HG02610 (cell line): ENCODE measurements around the gene EPS8L2.

ENCODE experiments used
- ATAC-seq: cut with Tn5 transposase; IDR thresholded peaks from one replicate; pipeline ENCODE4 v1.9.1; 2021; ENCODE audit warnings: mild to moderate bottlenecking, moderate library complexity; ENCODE audit not compliant: unreplicated experiment

EPS8L2 gene

DNA sequence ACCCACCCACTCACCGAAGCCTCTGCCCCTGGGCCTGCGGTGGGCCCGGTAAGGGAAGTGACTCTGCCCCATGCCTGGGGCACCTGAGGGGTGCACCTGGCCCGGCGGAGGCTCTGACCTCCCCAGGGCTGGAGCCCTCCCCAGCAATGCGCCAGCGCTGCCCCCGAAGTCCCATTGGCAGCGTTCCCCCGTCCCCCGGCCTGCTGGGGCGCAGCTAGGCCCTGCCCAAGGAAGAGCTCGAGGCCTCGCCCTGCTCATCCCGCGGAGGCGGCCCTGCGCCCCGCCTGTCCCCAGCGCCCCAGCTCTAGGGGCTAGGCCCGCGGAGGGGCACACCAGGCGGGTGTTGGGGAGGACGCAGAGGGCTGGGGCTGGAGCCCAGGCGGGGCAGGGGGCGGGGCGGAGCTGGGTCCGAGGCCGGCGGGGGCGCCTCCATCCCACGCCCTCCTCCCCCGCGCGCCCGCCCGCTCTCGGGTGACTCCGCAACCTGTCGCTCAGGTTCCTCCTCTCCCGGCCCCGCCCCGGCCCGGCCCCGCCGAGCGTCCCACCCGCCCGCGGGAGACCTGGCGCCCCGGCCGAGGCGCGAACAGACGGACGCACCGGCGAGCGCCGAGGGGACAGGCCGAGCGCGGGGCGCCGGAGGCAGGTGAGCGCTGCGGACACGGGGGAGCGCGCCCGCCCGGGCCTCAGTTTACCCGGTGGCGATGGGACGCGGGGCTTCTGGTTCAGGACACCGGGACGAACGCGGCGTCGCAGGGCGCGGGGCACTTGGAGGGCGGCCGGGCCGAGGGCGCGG, at the start of gene EPS8L2:
Gene EPS8L2, plus strand, starts transcription at position 586 of the 793 bp plus-strand sequence. CDS start 3,177 bp downstream, outside the sequence.
- ATAC-seq = no peak

DNA sequence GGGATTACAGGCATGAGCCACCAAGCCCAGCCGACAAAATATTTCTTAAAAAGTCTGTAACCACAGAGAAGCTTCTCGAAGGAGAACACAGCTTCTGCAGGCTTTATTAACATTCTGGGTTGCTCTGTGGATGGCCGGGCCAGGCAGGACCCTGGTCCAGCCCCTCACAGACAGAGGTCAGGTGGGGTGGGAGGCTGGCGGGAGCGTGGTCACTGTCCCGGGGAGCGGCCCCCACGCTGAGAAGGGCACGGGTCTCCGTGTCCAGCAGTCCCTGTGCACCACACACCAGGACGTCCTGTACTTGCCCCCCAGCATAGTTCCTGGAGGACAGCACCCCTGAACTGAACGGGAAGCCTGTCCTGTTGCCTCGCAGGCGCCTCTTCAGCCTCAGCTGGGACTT, 49.6 kb upstream of the EPS8L2 start:
- ATAC-seq = no peak

DNA sequence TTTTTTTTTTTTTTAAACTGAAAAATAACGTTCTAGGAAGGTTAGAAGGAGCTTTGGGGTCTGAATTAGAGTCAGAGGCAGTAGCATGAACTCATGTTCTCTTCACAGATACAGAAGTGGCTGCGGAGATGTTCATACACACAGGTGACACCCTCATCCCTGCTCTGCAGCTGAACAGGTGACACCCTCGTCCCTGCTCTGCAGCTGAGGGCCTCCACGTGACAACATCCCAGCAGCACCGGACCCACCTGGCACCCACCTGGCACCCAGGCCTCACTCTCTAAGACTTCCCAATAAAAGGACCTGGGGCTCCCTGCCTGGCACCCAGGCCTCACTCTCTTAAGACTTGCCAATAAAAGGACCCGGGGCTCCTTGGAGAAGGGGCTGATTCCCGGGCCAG, 49.2 kb upstream of the EPS8L2 start:
- no peak for ATAC-seq

DNA sequence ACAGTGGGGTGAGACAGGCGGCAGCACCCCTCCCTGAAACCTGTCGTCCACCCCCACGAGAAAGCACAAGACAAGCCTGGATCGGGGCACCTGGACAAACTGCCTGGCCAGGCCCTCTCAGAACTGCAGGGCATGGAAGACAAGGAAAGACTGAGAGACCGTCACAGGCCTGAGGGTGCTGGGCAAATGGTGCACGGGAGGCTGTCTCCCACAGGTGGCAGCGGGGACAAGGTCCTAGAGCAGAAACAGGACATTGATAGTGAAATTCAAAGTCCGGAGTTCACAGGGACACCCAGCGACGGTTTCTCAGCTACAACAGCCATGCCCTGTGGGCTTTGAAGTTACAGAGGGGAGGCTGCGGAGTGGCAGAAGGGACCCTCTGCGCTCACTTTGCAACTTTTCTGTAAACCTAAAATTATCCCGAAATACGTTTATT, 48.3 kb upstream of the EPS8L2 start:
- ATAC-seq = no peak

DNA sequence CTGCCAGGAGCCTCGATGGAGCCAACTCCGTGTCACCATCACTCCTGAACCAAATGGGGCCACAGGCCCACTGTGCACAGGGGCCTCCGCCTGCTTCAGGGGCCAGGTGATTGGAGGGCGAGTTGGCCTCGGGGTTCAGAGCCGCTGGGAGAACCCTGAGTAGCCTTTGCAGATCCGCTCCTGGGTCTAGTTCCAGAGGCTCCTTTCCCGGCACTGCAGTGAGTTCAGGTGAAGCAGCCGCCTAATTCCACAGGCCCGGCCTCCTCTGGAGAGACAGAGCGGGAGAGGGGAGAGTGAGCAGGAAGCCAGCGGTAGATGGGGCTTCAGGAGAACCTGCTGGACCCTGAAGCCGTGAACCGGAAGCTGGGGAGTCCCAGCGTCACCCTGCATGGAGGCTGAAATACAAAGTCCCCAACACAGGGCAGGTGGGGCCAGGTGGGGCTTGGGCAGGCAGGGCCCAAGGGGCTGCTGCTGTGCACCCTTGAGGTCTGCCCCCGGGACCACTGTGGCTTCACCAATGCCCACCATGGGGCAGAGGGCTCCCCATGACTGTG, 46.4 kb upstream of the EPS8L2 start:
- ATAC-seq = no peak

DNA sequence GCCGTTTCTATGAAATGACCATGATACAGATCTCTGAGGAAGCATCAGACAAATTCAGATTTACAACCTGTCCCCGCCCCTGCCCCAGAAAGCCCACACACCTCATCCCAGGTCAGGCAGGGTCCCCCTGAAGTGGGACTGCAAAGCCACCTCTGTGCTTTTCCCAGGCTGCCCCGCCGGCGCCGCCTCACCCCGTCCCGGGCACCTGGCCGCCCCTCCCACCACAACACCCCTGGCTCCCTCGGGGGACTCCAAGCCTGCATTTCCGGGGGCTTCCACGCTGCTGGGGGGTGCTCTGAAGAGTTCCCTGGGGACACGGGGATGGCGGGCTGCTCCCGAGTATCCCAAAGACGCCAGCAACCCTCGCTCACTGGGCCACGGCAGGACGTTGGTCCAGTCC, 45.8 kb upstream of the EPS8L2 start:
- no peak for ATAC-seq

DNA sequence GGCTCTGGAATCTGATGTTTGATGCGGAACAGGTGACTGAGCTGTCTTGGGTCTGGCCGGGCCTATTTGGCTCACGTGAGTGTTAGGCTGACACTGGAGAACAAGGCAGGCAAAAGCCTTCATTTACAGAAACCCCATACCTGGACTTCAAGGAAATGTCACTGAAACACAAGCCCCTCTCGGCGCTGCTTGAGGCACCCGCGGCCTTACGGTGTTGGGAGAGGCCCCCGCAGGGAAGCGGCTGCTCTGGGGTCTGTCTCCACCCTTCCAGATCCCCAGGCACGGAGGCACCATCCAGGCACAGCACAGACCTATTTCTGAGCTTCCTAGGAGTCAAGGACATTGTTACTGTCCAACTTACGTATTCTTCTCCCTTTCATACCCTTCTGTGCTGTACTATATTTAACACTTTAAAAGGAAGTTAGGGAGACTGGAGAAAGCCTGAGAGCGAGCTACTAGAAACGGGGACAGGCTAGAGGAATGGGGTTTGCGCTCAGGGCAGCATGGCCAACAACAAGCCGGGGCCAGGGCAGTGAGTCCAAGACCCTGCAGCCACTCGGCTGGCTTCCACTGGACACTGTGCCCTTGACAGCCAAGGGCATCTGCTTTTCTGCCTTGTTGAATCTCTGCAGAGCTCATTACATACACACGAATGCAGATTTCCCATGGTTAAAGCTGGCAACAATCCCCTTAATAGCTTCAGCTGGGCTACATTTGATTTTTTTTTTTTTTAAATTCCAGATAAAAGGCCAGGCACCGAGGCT, 45.2 kb upstream of the EPS8L2 start:
- no peak for ATAC-seq

DNA sequence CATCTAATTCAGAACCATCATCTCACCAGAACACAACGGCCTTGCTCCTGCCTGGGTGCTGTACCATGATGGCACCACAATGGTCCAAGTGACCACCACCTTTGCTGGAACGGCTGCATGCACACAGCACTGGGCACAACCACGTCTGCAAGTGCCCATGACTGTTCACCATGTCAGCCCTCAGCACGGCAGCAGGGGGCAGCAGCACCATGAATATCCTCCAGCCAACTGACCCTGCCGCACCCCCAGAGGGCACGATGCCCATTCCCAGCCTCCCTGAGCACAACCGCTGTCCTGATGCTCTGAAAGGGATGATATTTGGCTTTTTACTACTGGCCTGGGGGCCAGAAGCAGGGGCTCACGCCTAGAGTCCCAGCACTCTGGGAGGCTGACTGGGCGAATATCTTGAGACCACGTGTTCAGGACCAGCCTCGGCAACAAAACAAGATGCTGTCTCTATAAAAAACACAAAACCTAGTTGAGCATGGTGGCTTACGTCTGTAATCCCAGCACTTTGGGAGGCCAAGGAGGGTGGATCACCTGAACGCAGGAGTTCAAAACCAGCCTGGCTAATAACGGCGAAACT, 43.2 kb upstream of the EPS8L2 start:
- no peak for ATAC-seq

DNA sequence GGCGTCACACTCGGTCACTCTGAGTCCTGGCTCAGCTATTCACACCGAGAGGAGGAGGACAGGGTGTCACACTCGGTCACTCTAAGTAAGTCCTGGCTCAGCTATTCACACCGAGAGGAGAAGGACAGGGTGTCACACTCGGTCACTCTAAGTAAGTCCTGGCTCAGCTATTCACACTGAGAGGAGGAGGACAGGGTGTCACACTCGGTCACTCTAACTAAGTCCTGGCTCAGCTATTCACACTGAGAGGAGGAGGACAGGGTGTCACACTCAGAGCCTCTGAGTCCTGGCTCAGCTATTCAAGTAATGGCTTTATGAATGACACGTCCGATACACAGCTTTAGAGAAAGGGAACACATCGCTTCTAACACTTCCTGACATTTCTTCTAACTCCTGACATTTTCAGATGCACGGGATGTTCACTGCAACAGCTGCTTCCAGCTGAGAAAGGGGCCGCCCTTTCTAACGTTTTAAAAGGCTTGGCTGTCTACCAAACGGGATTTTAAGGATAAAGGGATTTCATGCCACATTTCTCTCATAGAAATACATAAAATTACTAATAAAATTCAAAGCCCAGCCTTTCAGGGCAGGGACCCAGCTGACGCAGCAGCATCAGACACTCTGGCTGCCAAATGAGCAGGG, 40.8 kb upstream of the EPS8L2 start:
- ATAC-seq = no peak

DNA sequence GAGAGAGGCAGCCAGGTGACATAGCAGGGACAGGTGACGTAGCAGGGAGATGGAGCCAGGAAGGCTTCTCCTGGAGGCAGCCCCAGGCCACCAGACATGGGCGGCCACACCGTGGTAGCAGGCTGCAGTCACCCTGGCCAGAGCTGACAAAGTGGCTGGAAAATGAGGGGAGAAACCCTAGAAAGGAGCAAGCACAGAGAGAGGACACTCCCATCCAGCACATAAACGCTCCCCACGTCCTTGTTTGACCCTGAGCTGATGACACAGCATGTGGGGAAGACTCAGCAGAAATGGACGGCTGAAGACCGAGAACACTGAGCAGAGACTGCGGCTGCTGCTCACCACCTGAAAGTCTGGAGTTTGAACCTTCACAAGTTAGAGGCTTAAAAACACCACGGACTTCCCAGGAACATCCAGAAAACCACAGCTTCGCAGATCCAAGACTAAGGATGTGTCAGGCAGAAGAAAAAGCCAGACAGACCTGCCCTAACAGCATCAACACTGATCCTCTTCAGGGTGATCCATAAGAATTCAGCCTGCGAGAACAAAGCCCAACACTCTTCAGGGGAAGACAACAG, 40.2 kb upstream of the EPS8L2 start:
- no peak for ATAC-seq

DNA sequence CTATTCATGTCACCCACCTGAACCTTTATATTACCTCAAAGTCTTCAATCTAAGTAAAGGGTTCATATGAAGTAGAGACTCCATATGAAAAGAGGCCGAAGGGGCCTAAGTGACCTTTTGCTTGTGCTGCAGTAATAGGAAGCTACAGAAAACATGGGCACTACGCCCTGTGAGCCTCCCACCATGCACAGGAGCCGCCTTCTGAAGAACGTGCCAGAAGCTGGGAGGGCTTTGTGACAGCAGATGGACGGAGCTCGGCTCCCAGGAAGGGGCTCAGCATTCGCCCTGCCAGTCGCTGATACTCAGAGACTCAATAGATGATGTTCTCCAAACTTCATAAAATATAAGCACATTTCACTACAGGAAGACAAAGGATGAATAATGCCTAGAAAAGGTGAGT, 32.2 kb upstream of the EPS8L2 start:
- no peak for ATAC-seq

DNA sequence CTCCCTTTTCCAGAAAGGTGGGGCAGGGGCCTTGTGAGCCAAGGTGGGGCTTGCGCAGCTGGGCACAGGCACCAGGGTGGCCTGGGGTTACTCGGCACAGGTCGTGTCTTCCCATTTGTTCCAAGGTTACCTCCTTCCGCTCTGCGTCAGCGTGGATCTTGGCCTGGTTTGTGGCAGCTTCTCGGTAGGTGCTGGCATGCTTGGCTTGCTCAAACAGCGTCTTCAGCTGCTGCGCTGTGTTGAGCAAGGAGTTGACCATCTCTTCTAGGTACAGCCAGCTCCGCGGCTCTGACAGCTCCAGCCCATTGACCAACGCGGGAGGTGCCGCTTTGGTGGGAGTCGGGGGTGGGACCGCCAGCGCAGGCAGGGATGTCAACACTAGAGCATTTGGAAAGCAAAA, 31.6 kb upstream of the EPS8L2 start:
- no peak for ATAC-seq

DNA sequence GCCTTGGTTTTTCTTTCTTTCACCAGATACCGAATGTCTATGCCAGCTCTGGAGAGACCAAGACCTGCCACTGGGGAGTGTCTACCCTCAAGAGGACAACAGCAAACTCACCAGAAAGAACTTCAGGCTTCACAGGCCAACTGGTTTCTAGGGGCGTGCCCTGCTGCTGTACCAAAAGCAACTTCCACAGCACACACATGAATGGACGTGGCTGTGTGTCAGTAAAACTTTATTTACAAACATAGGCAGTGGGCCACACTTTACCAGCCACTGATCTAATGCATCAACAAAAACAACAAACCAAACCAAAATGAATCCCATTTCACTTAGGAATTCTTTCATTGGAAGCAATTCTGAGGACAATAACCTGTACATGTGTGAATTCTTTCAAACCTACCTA, 27.7 kb upstream of the EPS8L2 start:
- ATAC-seq = no peak

DNA sequence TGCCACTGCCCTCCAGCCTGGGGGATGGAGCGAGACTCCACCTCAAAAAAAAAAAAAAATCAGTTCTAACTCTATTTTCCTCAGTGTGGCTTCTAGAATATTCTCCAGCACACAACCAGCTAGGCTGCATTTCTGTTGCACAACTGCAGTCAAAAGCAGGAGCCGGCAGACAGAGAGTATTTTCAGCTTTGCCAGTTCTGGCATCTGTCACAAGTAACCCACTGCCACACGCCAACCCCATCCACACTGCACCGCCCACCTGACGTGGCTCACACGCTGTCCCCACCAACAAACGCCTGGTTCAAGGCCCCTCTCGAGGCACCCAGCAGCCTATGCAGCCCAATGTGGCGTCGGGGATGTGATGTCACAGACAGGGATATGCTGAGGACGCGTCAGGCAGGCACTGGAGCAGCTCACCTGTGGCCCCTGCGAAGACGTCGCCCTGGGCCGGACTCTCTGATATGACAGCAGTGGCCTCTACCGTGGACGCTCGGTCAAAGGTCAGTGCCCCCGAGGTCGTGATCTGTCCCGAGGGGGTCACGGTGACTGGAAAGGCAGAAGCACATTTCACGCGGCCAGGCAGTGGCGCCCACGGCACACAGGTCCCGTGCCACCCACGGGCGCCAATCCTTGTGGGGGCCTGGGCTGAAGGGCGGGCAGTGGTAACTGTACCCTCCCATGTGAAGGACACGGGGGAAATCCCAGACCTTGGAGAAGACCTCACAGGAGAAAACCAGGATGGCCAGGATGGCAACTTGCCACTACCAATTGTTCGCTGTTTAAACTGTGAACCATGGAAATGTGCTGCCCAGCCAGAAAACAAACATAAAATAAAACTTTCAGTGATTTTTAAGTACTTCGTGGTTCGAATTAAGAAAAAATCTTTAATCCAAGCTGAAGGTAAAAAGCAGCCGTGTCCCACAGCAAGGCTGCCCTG, 26.5 kb upstream of the EPS8L2 start:
- ATAC-seq = no peak

DNA sequence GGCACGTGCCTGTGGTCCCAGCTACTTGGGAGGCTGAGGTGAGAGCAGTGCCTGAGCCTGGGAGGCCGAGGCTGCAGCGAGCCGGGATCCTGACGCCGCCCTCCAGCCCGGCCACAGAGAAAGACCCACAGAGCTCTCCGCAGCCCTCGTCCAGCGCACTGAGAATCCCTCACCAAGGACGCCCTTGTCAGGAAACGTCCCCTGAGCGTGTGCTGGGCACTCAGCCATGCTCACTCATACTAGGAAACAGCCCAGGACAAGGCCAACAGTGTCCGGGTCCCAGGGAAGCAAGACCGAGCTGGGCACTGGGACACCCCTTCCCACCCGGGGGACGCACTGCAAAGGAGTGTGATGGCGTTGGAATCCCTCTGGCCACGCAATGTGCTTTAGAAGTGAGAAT, 25.6 kb upstream of the EPS8L2 start:
- no peak for ATAC-seq

DNA sequence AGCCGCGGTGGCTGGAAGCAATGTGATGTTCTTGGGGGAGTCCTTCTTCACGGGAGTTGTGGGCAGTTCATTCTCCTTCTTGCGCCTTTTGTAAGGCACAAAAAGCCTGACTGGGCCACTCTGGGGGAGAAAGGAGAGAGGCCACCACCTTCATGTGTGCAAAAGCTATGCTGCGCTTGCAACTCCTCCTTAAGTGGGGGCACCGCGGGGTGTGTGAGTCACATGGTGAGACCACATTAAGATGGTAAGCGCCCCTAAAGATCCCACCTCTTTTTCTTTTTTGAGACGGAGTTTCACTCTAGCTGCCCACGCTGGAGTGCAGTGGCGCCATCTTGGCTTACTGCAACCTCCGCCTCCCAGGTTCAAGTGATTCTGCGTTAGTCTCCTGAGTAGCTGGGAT, 25.1 kb upstream of the EPS8L2 start:
- no peak for ATAC-seq

DNA sequence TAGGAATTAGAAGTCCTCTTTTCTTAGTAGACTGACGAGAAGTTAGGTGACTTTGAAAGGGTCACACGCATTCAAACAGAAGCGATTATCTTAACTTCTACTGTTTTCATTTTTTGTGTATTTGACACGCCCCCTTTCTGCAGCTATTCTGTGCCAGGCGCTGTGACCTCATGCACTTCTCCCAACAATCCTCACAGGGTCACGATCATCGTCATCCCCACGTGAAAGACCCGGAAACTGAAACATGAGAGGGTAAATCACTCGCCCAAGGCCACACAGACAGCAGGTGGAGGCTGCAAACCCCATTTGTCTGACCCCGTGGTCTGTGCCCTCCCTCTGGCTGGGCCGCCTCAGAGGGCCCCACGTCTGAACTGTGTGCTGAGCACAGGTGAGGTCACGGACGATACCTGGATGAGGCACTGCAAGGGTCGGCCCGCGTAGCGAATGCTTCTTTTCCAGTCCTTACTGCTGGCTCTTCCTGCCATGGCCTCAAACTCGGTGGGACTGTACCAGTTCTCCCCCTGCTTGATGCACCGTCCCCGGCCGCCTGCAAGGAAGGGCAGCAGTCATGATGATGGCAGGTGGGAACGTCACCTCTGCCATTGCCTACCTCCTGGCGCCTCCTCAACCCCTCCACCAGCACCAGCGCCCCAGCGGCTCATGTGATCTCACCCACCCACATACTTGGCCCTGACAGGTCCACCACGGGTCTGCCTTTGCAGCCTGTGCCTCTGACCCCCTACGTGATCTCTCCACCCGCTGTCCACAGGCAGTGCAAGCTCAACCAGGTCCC, 19.4 kb upstream of the EPS8L2 start:
- ATAC-seq = no peak

DNA sequence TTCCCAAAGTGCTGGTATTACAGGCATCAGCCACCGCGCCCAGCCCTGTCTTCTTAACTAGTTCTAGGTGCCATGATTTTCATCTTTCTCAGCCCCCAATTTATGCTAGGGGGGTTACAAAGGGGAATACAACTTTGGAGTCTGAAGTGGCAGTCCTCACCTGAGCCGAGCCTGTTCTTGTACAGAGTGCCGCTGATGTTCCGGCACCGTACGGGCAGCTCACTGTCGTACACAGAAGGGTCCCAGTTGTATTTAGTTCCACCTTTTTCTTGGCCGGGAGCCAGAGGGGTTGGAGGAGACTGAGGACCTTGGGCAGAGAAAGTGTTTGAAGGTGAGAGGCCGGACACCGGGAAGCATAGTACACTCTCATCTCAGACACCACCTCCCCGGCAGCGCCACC, 18.3 kb upstream of the EPS8L2 start:
- no peak for ATAC-seq

DNA sequence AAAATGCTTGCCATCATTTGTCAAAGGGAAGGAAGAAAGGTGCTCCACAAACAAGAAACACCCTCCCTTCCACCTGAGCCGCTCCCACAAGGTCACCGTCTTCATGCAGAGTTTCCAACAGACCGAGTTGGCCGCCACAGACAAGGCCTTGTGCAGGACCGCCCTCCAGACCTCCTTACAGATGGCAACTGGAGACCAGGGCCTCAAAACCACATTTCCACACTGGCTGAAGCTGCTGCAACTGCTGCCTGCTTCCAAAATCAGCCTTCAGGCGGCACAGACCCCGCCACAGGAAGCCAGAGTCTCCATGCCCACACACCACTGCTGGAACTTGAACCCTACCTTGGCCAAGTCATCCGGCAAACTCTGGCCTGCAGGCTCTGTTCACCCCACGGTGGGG, 17.4 kb upstream of the EPS8L2 start:
- no peak for ATAC-seq
